SK-N-SH (cell line): ENCODE measurements around the gene BEST3. TPM values are rescaled to one million over a fixed set of nuclear protein-coding genes. Genes with fewer than 3 reads are reported as not detected.

Experiments
- CTCF ChIA-PET: fragments of 300-600, 350-600 bp; formaldehyde crosslinking; extraction: SDS; loops from one replicate; lab custom pipeline; 2021; lab: Yijun Ruan, JAX
- POLR2A ChIA-PET: fragments of 350-600 bp; sonication (Branson Sonifier 250); formaldehyde crosslinking; extraction: SDS; loops from one replicate; lab custom pipeline; 2020; ENCODE audit warnings: antibody characterized with exemption, inconsistent platforms; lab: Yijun Ruan, JAX
- DNase-seq: peaks from one replicate; pipeline ENCODE4 v3.0.0; 2012
- H2AFZ ChIP-seq: fragments of 200-600 bp; sonication (generic); 2 replicates; pipeline ENCODE4 v1.8.1; 2016; ENCODE audit warnings: antibody characterized with exemption, mild to moderate bottlenecking, low read depth
- H3F3A ChIP-seq: fragments of 200-600 bp; sonication (generic); replicated peaks from 2 replicates; pipeline ENCODE3; 2016; ENCODE audit warnings: antibody characterized with exemption, mild to moderate bottlenecking; ENCODE audit not compliant: insufficient read depth
- H3K27ac ChIP-seq, 2 experiments: fragments of 200-500 bp in 1 of 2; fragments of 200-600 bp in 1 of 2; sonication (Bioruptor generic) in 1 of 2; sonication (generic), shearing (Covaris generic) in 1 of 2; 2 replicates each; pipeline versions ENCODE4 v1.5.1 to v1.6.1; 2014 to 2016; ENCODE audit warnings: low read depth in 2 of 2, inconsistent platforms in 1 of 2, low read length in 1 of 2, mild to moderate bottlenecking in 1 of 2, mixed read lengths in 1 of 2
- H3K27me3 ChIP-seq: fragments of 200-600 bp; sonication (generic), shearing (Covaris generic); 2 replicates; pipeline ENCODE4 v1.6.1; 2016; ENCODE audit warnings: mixed run types; ENCODE audit not compliant: insufficient read depth
- H3K36me3 ChIP-seq, 2 experiments: fragments of 200-500 bp in 1 of 2; fragments of 200-600 bp in 1 of 2; sonication (Bioruptor generic) in 1 of 2; sonication (generic) in 1 of 2; replicated peaks in 1 of 2; 2 replicates each; pipeline versions ENCODE3 to v1.5.1; 2014 to 2016; ENCODE audit warnings: low read length in 1 of 2, mild to moderate bottlenecking in 1 of 2; ENCODE audit not compliant: insufficient read depth in 2 of 2, control insufficient read depth in 1 of 2
- H3K4me1 ChIP-seq, 2 experiments: fragments of 200-500 bp in 1 of 2; fragments of 200-600 bp in 1 of 2; sonication (Bioruptor generic) in 1 of 2; sonication (generic), shearing (Covaris generic) in 1 of 2; 2 replicates each; pipeline versions ENCODE4 v1.5.1 to v1.6.1; 2014 to 2016; ENCODE audit warnings: low read depth in 1 of 2, low read length in 1 of 2, mixed run types in 1 of 2; ENCODE audit not compliant: insufficient read depth in 2 of 2, control insufficient read depth in 1 of 2
- H3K4me2 ChIP-seq: fragments of 200-600 bp; sonication (generic), shearing (Covaris generic); 2 replicates; pipeline ENCODE4 v1.6.1; 2017; ENCODE audit warnings: mixed run types
- H3K4me3 ChIP-seq, 2 experiments: fragments of 200-500 bp in 1 of 2; fragments of 200-600 bp in 1 of 2; sonication (Bioruptor generic) in 1 of 2; sonication (generic), shearing (Covaris generic) in 1 of 2; 2 replicates each; pipeline versions ENCODE4 v1.5.1 to v1.8.1; 2014 to 2016; ENCODE audit warnings: low read depth in 2 of 2, inconsistent platforms in 1 of 2, low read length in 1 of 2, mild to moderate bottlenecking in 1 of 2, mixed read lengths in 1 of 2, moderate library complexity in 1 of 2
- H3K79me2 ChIP-seq: fragments of 200-600 bp; sonication (generic); 2 replicates; pipeline ENCODE4 v1.8.1; 2017; ENCODE audit warnings: mild to moderate bottlenecking; ENCODE audit not compliant: insufficient read depth
- H3K9ac ChIP-seq: fragments of 200-600 bp; sonication (generic); 2 replicates; pipeline ENCODE4 v1.6.1; 2017; ENCODE audit warnings: mixed run types
- H3K9me2 ChIP-seq: fragments of 200-600 bp; sonication (generic); 2 replicates; pipeline ENCODE4 v1.6.1; 2017; ENCODE audit warnings: mixed run types
- H3K9me3 ChIP-seq: fragments of 200-600 bp; sonication (generic); 2 replicates; pipeline ENCODE4 v1.6.1; 2017; ENCODE audit warnings: mixed run types, mild to moderate bottlenecking, moderate library complexity
- H4K20me1 ChIP-seq: fragments of 200-600 bp; sonication (generic); 2 replicates; pipeline ENCODE4 v1.6.1; 2017; ENCODE audit warnings: mild to moderate bottlenecking, mixed run types; ENCODE audit not compliant: insufficient read depth
- CHD2 ChIP-seq: fragments of 150-350 bp; IDR thresholded peaks from 2 replicates; pipeline ENCODE4 v1.6.1; 2018; ENCODE audit warnings: low read length; ENCODE audit not compliant: partially characterized antibody
- ELF1 ChIP-seq: IDR thresholded peaks from 2 replicates; pipeline ENCODE4 v1.4.0; 2012
- EP300 ChIP-seq, 2 experiments: IDR thresholded peaks; 2 replicates each; pipeline versions ENCODE4 v1.4.0 to v1.6.1; 2012; ENCODE audit warnings: borderline replicate concordance in 1 of 2, low read depth in 1 of 2, low read length in 1 of 2
- FOSL2 ChIP-seq: IDR thresholded peaks from 2 replicates; pipeline ENCODE4 v1.4.0; 2012; ENCODE audit warnings: low read depth, mild to moderate bottlenecking, moderate library complexity, borderline replicate concordance
- FOXJ3 ChIP-seq: sonication (generic); formaldehyde crosslinking; IDR thresholded peaks from 2 replicates; pipeline ENCODE4 v1.5.1; 2020; ENCODE audit warnings: mild to moderate bottlenecking, missing genetic modification reagents
- GABPA ChIP-seq: IDR thresholded peaks from 2 replicates; pipeline ENCODE4 v1.4.0; 2012; ENCODE audit warnings: low read depth, mild to moderate bottlenecking
- GATA2 ChIP-seq: sonication (generic); formaldehyde crosslinking; IDR thresholded peaks from 2 replicates; pipeline ENCODE4 v1.5.0; 2020; ENCODE audit warnings: mild to moderate bottlenecking, missing genetic modification reagents
- JUND ChIP-seq: IDR thresholded peaks from 2 replicates; pipeline ENCODE4 v1.4.0; 2012
- MEF2A ChIP-seq: IDR thresholded peaks from 2 replicates; pipeline ENCODE4 v1.4.0; 2012; ENCODE audit warnings: low read depth, borderline replicate concordance
- MXI1 ChIP-seq: IDR thresholded peaks from 2 replicates; pipeline ENCODE4 v1.6.1; 2012; ENCODE audit warnings: mild to moderate bottlenecking, low read depth, low read length, improper control_type of control experiment
- NFIC ChIP-seq: IDR thresholded peaks from 2 replicates; pipeline ENCODE4 v1.4.0; 2012; ENCODE audit warnings: borderline replicate concordance
- NRF1 ChIP-seq: IDR thresholded peaks from 2 replicates; pipeline ENCODE4 v1.6.1; 2012; ENCODE audit warnings: low read depth, mild to moderate bottlenecking, low read length
- RAD21 ChIP-seq: IDR thresholded peaks from 2 replicates; pipeline ENCODE4 v1.6.1; 2012; ENCODE audit warnings: mild to moderate bottlenecking, low read length
- RFX5 ChIP-seq: IDR thresholded peaks from 2 replicates; pipeline ENCODE4 v1.6.1; 2012; ENCODE audit warnings: mild to moderate bottlenecking, improper control_type of control experiment, low read length
- TAF1 ChIP-seq: IDR thresholded peaks from 2 replicates; pipeline ENCODE4 v1.6.1; 2012; ENCODE audit warnings: low read depth, mild to moderate bottlenecking, low read length, moderate library complexity, borderline replicate concordance
- TEAD4 ChIP-seq: IDR thresholded peaks from 2 replicates; pipeline ENCODE4 v1.4.0; 2012; ENCODE audit warnings: mild to moderate bottlenecking, borderline replicate concordance; ENCODE audit not compliant: insufficient read depth
- YY1 ChIP-seq: IDR thresholded peaks from 2 replicates; pipeline ENCODE4 v1.4.0; 2012; ENCODE audit warnings: low read depth, mild to moderate bottlenecking
- WGBS: methylation state at CpG from one replicate; pipeline ENCODE4 v1.1.6; 2017; ENCODE audit warnings: low lambda C conversion rate; 5-methylcytosine and 5-hydroxymethylcytosine counted together
- polyA plus RNA-seq, 3 experiments: library from polyadenylated mRNA; depleted of rRNA; stranded (reverse); fragments of >200 nt; gene quantifications; 2 replicates each; pipeline ENCODE4 v1.2.3, GENCODE V29; 2012
- TF ChIP-seq, protein P1 (sequence below): fragments of 200-600 bp; sonication (generic); IDR thresholded peaks from 2 replicates; pipeline ENCODE4 v1.6.1; 2017; ENCODE audit warnings: antibody characterized with exemption, mild to moderate bottlenecking, moderate library complexity
- TF ChIP-seq, protein P2 (sequence below): IDR thresholded peaks from 2 replicates; pipeline ENCODE4; 2012
- TF ChIP-seq, protein P3 (sequence below): IDR thresholded peaks from 2 replicates; pipeline ENCODE4 v1.4.0; 2012; ENCODE audit warnings: low read depth
- TF ChIP-seq, protein P4 (sequence below): IDR thresholded peaks from 2 replicates; pipeline ENCODE4 v1.6.1; 2012; ENCODE audit warnings: mild to moderate bottlenecking, low read depth, low read length, moderate library complexity

Gene BEST3
- polyA plus RNA-seq, 1 of the 3 experiments (the other 2 are of a cell fraction), result 0.48 TPM

DNA sequence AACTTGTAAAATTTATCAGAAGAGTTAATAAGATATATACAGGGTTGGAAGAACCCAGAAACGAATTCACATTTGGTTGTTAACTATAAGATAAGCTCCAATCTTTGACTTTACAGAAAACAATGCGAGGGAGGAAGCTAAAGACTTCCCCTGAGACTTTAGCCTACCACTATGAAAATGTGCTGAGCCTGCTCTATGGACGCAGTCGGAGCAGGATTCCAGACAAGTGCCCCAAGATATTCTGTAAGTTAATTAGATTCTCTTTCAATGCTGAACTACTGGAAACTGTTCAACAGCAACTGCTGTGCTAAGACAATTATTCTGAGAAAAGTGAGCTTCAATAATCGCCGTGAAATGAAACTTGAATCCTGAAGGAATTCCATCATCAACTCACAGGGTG, 80.1 kb downstream of the BEST3 start (continued):
- no peak for TF ChIP-seq RFX5
- TF ChIP-seq GABPA, result no peak
- no peak for TF ChIP-seq YY1
- no peak for TF ChIP-seq MXI1
- TF ChIP-seq, protein P1, sequence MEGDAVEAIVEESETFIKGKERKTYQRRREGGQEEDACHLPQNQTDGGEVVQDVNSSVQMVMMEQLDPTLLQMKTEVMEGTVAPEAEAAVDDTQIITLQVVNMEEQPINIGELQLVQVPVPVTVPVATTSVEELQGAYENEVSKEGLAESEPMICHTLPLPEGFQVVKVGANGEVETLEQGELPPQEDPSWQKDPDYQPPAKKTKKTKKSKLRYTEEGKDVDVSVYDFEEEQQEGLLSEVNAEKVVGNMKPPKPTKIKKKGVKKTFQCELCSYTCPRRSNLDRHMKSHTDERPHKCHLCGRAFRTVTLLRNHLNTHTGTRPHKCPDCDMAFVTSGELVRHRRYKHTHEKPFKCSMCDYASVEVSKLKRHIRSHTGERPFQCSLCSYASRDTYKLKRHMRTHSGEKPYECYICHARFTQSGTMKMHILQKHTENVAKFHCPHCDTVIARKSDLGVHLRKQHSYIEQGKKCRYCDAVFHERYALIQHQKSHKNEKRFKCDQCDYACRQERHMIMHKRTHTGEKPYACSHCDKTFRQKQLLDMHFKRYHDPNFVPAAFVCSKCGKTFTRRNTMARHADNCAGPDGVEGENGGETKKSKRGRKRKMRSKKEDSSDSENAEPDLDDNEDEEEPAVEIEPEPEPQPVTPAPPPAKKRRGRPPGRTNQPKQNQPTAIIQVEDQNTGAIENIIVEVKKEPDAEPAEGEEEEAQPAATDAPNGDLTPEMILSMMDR, result no peak
- TF ChIP-seq, protein P2, sequence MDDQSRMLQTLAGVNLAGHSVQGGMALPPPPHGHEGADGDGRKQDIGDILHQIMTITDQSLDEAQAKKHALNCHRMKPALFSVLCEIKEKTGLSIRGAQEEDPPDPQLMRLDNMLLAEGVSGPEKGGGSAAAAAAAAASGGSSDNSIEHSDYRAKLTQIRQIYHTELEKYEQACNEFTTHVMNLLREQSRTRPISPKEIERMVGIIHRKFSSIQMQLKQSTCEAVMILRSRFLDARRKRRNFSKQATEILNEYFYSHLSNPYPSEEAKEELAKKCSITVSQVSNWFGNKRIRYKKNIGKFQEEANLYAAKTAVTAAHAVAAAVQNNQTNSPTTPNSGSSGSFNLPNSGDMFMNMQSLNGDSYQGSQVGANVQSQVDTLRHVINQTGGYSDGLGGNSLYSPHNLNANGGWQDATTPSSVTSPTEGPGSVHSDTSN, result no peak
- no peak for TF ChIP-seq NFIC
- no peak for TF ChIP-seq FOXJ3 (CRISPR knock-in tag)
- TF ChIP-seq TEAD4, result no peak
- no peak for TF ChIP-seq FOSL2
- TF ChIP-seq JUND, result no peak
- TF ChIP-seq GATA2 (CRISPR knock-in tag), result no peak
- no peak for TF ChIP-seq EP300 (IDR thresholded peaks at IDR 0.05; ENCODE audit: borderline replicate concordance in 1 of 2, low read depth in 1 of 2, low read length in 1 of 2)

DNA sequence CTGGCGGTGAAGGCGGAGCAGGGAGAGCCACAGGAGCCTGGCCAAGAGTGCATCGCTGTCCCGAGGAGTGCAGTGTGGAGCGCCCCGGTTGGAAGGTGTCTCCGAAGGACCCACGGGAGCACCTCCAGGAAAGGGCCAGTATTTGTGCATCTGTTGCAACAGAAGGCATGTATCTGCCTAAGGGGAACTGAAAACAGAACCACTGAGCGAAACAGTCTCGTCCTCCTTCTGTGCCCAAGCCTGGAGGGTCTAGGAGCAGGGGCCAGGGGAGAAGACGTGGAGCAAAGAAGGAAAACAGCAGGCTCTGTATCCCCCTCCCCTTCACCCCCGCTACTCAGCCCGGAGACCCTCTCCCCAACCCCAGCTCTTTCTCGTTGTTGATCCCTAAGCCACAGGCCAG, 83.1 kb downstream of the BEST3 start:
- no peaks in the 10 kb centered on the region for H3K9me2 ChIP-seq
- H4K20me1 ChIP-seq, result no peaks in the 10 kb centered on the region
- POLR2A ChIA-PET, result no interaction called here
- no peak overlapping the region for H3K9ac ChIP-seq
- TF ChIP-seq, protein P3, sequence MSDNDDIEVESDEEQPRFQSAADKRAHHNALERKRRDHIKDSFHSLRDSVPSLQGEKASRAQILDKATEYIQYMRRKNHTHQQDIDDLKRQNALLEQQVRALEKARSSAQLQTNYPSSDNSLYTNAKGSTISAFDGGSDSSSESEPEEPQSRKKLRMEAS, result no peak
- no peak for TF ChIP-seq RAD21
- TF ChIP-seq, all 33 proteins: peak for 0
- no peak overlapping the region for H3K4me2 ChIP-seq
- no peaks in the 10 kb centered on the region; the same call in 1 of the 2 replicates for H3K27me3 ChIP-seq
- DNase-seq, result no peak
- H3K9me3 ChIP-seq, result no peaks in the 10 kb centered on the region
- no peak overlapping the region for H2AFZ ChIP-seq
- no peaks in the 10 kb centered on the region for H3F3A ChIP-seq
- 66% methylated on average over 13 of the region's 14 CpGs for WGBS
- H3K79me2 ChIP-seq, result no peaks in the 10 kb centered on the region
- H3K4me1 ChIP-seq, result peaks cover 0 to 3% of the 10 kb centered on the region in 2 experiments; a peak in 1 of 4 replicates
- CTCF ChIA-PET, result interaction anchor here (6.6 kb wide), 1 partner anchor 23 kb away, joined by 45 read pairs; no protein-coding TSS in a partner anchor
- no peak overlapping the region for H3K27ac ChIP-seq
- no peaks in the 10 kb centered on the region for H3K36me3 ChIP-seq
- H3K4me3 ChIP-seq, result no peak overlapping the region

DNA sequence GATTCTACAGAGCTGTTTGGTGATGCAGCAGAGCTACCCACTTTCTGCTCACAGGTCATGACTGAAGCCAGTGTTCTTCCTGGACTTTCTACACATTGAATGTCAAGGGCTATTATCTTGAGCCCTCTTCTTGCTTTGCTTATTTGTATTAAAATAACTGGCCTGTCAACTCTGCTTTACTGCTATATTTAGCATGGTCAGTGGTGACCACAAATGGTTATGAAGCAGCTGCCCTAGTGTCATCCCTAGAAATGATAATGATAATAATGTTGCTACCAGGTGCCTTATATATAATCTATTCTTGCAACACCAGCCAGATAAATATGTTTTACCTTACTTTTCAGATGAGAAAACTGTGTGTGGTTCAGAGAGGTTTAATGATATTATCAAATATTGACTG, 85.8 kb downstream of the BEST3 start:
- Histone ChIP-seq H3K4me3 (no peak overlapping the region), H3K9ac (no peak overlapping the region), H3K4me1 (no peaks in the 10 kb centered on the region), H3K4me2 (no peak overlapping the region), H3K27me3 (no peaks in the 10 kb centered on the region; the same call in 1 of the 2 replicates), H2AFZ (no peak overlapping the region), H3K36me3 (no peaks in the 10 kb centered on the region), H3F3A (no peaks in the 10 kb centered on the region), H3K79me2 (no peaks in the 10 kb centered on the region), H3K27ac (no peak overlapping the region)
- POLR2A ChIA-PET, result no interaction called here
- TF ChIP-seq TAF1 (no peak), ELF1 (no peak), MEF2A (no peak), RFX5 (no peak), NRF1 (no peak), MXI1 (no peak), CHD2 (no peak)
- TF ChIP-seq, protein P4, sequence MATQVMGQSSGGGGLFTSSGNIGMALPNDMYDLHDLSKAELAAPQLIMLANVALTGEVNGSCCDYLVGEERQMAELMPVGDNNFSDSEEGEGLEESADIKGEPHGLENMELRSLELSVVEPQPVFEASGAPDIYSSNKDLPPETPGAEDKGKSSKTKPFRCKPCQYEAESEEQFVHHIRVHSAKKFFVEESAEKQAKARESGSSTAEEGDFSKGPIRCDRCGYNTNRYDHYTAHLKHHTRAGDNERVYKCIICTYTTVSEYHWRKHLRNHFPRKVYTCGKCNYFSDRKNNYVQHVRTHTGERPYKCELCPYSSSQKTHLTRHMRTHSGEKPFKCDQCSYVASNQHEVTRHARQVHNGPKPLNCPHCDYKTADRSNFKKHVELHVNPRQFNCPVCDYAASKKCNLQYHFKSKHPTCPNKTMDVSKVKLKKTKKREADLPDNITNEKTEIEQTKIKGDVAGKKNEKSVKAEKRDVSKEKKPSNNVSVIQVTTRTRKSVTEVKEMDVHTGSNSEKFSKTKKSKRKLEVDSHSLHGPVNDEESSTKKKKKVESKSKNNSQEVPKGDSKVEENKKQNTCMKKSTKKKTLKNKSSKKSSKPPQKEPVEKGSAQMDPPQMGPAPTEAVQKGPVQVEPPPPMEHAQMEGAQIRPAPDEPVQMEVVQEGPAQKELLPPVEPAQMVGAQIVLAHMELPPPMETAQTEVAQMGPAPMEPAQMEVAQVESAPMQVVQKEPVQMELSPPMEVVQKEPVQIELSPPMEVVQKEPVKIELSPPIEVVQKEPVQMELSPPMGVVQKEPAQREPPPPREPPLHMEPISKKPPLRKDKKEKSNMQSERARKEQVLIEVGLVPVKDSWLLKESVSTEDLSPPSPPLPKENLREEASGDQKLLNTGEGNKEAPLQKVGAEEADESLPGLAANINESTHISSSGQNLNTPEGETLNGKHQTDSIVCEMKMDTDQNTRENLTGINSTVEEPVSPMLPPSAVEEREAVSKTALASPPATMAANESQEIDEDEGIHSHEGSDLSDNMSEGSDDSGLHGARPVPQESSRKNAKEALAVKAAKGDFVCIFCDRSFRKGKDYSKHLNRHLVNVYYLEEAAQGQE, result no peak
- TF ChIP-seq, all 33 proteins: peak for 0
- Histone ChIP-seq H3K9me2 (no peaks in the 10 kb centered on the region), H3K9me3 (no peaks in the 10 kb centered on the region), H4K20me1 (no peaks in the 10 kb centered on the region)
- DNase-seq, result no peak
- CTCF ChIA-PET, result no interaction called here
